ENCODE results near the gene TRAF2. TPM values are rescaled to one million over a fixed set of nuclear protein-coding genes. Genes with fewer than 3 reads are reported as not detected.

Gene TRAF2
- total and polyA plus RNA-seq, 5 experiments from 2014 or later: 7.9 to 34.4 (median 24.4) TPM

GRCh38 chr9:136849038-136849959 is 37.0 kb upstream of the TRAF2 start, which contains the start of gene PHPT1:
Gene PHPT1 (plus strand): TSS chr9:136849409. CDS start chr9:136849431, 22 bp downstream.
- peaks cover 4 to 18% (median 14%) of the 10 kb centered on the region in 4 donors for H3K4me1 Mint-ChIP-seq
- peak; percentile 93 to 99 (median 96) for DNase-seq
- POLR2A ChIA-PET: interaction anchor here (0.6 to 1.6 kb wide), 7 partner anchors 11 to 42 kb away, joined by 3 to 4 read pairs (median 3); partner anchors contain the start of genes EDF1 and RABL6
- H3K27ac Mint-ChIP-seq: peak within 1 kb of the TSS; percentile 64 to 97 (median 78)
- H3K27me3 Mint-ChIP-seq: peaks cover 0 to 22% (median 2%) of the 10 kb centered on the region in 5 donors
- H3K36me3 Mint-ChIP-seq: no peaks in the 10 kb centered on the region
- ATAC-seq: peak; percentile 92 to 95
- peak within 1 kb of the TSS; percentile 86 to 95 (median 91) for H3K4me3 Mint-ChIP-seq
- no peaks in the 10 kb centered on the region for H3K9me3 Mint-ChIP-seq

- Mint-ChIP-seq H3K27ac (peak overlapping the region in 5 of 10 donors; percentile 43 to 83 (median 51)), H3K4me1 (peaks cover 4 to 18% (median 14%) of the 10 kb centered on the region in 4 donors), H3K27me3 (peaks cover 0 to 20% (median 2%) of the 10 kb centered on the region in 5 donors), H3K4me3 (peak overlapping the region; percentile 59 to 95 (median 88)), H3K36me3 (no peaks in the 10 kb centered on the region), H3K9me3 (no peaks in the 10 kb centered on the region)
- no peak for DNase-seq
- no peak for ATAC-seq
- POLR2A ChIA-PET: interaction anchor here (0.6 to 1.6 kb wide), 6 partner anchors 10 to 37 kb away, joined by 3 to 4 read pairs (median 3); partner anchors contain the start of gene EDF1
Observed at GRCh38 chr9:136849960-136850865, 36.1 kb upstream of the TRAF2 start.

GRCh38 chr9:136850866-136851775 is 35.2 kb upstream of the TRAF2 start:
- peak overlapping the region in 1 of 10 donors; percentile 56 for H3K27ac Mint-ChIP-seq
- POLR2A ChIA-PET: interaction anchor here (1.6 kb wide), 1 partner anchor 33 kb away, joined by 3 read pairs; no protein-coding TSS in a partner anchor
- ATAC-seq (no peak), DNase-seq (peak in 1 of 10 donors; percentile 2)
- peak overlapping the region in 6 of 10 donors; percentile 11 to 86 (median 32) for H3K4me3 Mint-ChIP-seq
- H3K36me3 Mint-ChIP-seq: no peaks in the 10 kb centered on the region
- peaks cover 0 to 16% (median 2%) of the 10 kb centered on the region in 5 donors for H3K27me3 Mint-ChIP-seq
- no peaks in the 10 kb centered on the region for H3K9me3 Mint-ChIP-seq
- H3K4me1 Mint-ChIP-seq: peaks cover 4 to 18% (median 13%) of the 10 kb centered on the region in 4 donors

- H3K4me3 Mint-ChIP-seq: peak within 1 kb of the TSS in 2 of 10 donors; percentile 8 to 86
- H3K27ac Mint-ChIP-seq: peak within 1 kb of the TSS in 1 of 10 donors; percentile 53
- ATAC-seq: no peak
- peak in 1 of 10 donors; percentile 3 for DNase-seq
- no peaks in the 10 kb centered on the region for H3K36me3 Mint-ChIP-seq
- peaks cover 2 to 14% (median 12%) of the 10 kb centered on the region in 4 donors for H3K4me1 Mint-ChIP-seq
- POLR2A ChIA-PET: no interaction called here
- H3K27me3 Mint-ChIP-seq: peaks cover 0 to 11% (median 0%) of the 10 kb centered on the region in 5 donors
- no peaks in the 10 kb centered on the region for H3K9me3 Mint-ChIP-seq
Observed at GRCh38 chr9:136851941-136852663, 34.2 kb upstream of the TRAF2 start, which contains the start of gene MAMDC4. Gene MAMDC4 (plus strand): TSS chr9:136852346. CDS start chr9:136852417, 71 bp downstream.

GRCh38 chr9:136852664-136853595 is 33.4 kb upstream of the TRAF2 start:
- Mint-ChIP-seq H3K9me3 (no peaks in the 10 kb centered on the region), H3K27me3 (peaks cover 0 to 5% (median 0%) of the 10 kb centered on the region in 5 donors), H3K36me3 (no peaks in the 10 kb centered on the region), H3K4me3 (no peak overlapping the region), H3K4me1 (peaks cover 2 to 9% (median 6%) of the 10 kb centered on the region in 4 donors), H3K27ac (no peak overlapping the region)
- DNase-seq (peak in 2 of 10 donors; percentile 3 to 45), ATAC-seq (no peak)
- POLR2A ChIA-PET: interaction anchor here (0.6 to 1.6 kb wide), 2 partner anchors 31 to 55 kb away, joined by 4 to 5 read pairs; no protein-coding TSS in a partner anchor

GRCh38 chr9:136853596-136854112 is 32.7 kb upstream of the TRAF2 start:
- Mint-ChIP-seq H3K27ac (no peak overlapping the region), H3K9me3 (no peaks in the 10 kb centered on the region)
- peak in 1 of 10 donors; percentile 61 for DNase-seq

GRCh38 chr9:136854113-136854841 is 32.0 kb upstream of the TRAF2 start:
- Mint-ChIP-seq H3K9me3 (no peaks in the 10 kb centered on the region), H3K27ac (no peak overlapping the region), H3K4me3 (no peak overlapping the region), H3K27me3 (no peaks in the 10 kb centered on the region), H3K4me1 (peaks cover 0 to 4% (median 2%) of the 10 kb centered on the region in 4 donors), H3K36me3 (no peaks in the 10 kb centered on the region)
- POLR2A ChIA-PET: interaction anchor here (0.6 to 1.6 kb wide), 2 partner anchors 12 to 30 kb away, joined by 4 read pairs; partner anchors contain the start of gene EDF1
- no peak for ATAC-seq
- DNase-seq: peak in 2 of 10 donors; percentile 3 to 54

More at GRCh38 chr9:136853596-136854112, 32.7 kb upstream of the TRAF2 start:
- no peak for ATAC-seq
- Mint-ChIP-seq H3K36me3 (no peaks in the 10 kb centered on the region), H3K27me3 (peaks cover 0 to 3% (median 0%) of the 10 kb centered on the region in 5 donors), H3K4me1 (peaks cover 0 to 7% (median 3%) of the 10 kb centered on the region in 4 donors), H3K4me3 (no peak overlapping the region)
- POLR2A ChIA-PET: interaction anchor here (0.6 to 1.6 kb wide), 2 partner anchors 30 to 55 kb away, joined by 4 to 5 read pairs; no protein-coding TSS in a partner anchor

GRCh38 chr9:136854842-136855460 is 31.4 kb upstream of the TRAF2 start:
- Mint-ChIP-seq H3K4me3 (no peak overlapping the region), H3K4me1 (peaks cover 0 to 2% (median 1%) of the 10 kb centered on the region in 4 donors), H3K36me3 (no peaks in the 10 kb centered on the region), H3K27ac (no peak overlapping the region), H3K9me3 (no peaks in the 10 kb centered on the region), H3K27me3 (no peaks in the 10 kb centered on the region)
- ATAC-seq (no peak), DNase-seq (peak in 1 of 10 donors; percentile 53)
- POLR2A ChIA-PET: interaction anchor here (0.6 to 1.6 kb wide), 2 partner anchors 11 to 29 kb away, joined by 4 read pairs; partner anchors contain the start of gene EDF1
